Ascending aorta (tissue), 2 donors: ENCODE results near the gene USP35. TPM values are rescaled to one million over a fixed set of nuclear protein-coding genes. Genes with fewer than 3 reads are reported as not detected.
"Not testable (repeated sequence)": the region's sequence is repeated elsewhere in the genome, so short reads cannot be mapped to it uniquely, and the experiment has no call there.

Experiments used
- DNase-seq, 2 donors: peaks; one replicate each; pipeline ENCODE4 v3.0.0-alpha.2; 2019; ENCODE audit warnings: low spot score in 2 of 2
- H3K27ac ChIP-seq, 2 donors: fragments of 200-600 bp; sonication (generic); one replicate each; pipeline ENCODE4 v1.5.1; 2016 to 2017; ENCODE audit warnings: mild to moderate bottlenecking in 1 of 2
- H3K27me3 ChIP-seq: fragments of 200-600 bp; sonication (generic); one replicate; pipeline ENCODE4 v1.5.1; 2017
- H3K36me3 ChIP-seq, 2 donors: fragments of 200-600 bp; sonication (generic); one replicate each; pipeline ENCODE4 v1.5.1; 2016
- H3K4me1 ChIP-seq, 2 donors: fragments of 200-600 bp; sonication (generic); one replicate each; pipeline ENCODE4 v1.5.1; 2016 to 2017; ENCODE audit warnings: mild to moderate bottlenecking in 1 of 2
- H3K4me3 ChIP-seq, 2 donors: fragments of 200-600 bp; sonication (generic); one replicate each; pipeline ENCODE4 v1.5.1; 2016 to 2017; ENCODE audit warnings: mild to moderate bottlenecking in 1 of 2
- H3K9me3 ChIP-seq, 2 donors: fragments of 200-600 bp; sonication (generic); one replicate each; pipeline ENCODE4 v1.5.1; 2016
- intact Hi-C: fragments of 100-400 bp; cut with DNase I; formaldehyde crosslinking; loops from one replicate; pipeline ENCODE4 v1.15.1; 2023
- total RNA-seq: library from RNA; depleted of rRNA; stranded (reverse); fragments of >200 nt; gene quantifications from one replicate; pipeline ENCODE4 v1.1.0, GENCODE V29; 2016
- TF ChIP-seq, protein P1 (sequence below), 3 experiments: fragments of 200-600 bp in 2 of 3; fragments of 450-650 bp in 1 of 3; sonication (generic) in 2 of 3; IDR thresholded peaks; one replicate each; pipeline ENCODE4 v1.5.1; 2016 to 2019; ENCODE audit warnings: antibody characterized with exemption in 3 of 3, mild to moderate bottlenecking in 1 of 3, moderate library complexity in 1 of 3

The USP35 gene
- total RNA-seq, 1 donor from 2014 or later, result 34.0 TPM

DNA sequence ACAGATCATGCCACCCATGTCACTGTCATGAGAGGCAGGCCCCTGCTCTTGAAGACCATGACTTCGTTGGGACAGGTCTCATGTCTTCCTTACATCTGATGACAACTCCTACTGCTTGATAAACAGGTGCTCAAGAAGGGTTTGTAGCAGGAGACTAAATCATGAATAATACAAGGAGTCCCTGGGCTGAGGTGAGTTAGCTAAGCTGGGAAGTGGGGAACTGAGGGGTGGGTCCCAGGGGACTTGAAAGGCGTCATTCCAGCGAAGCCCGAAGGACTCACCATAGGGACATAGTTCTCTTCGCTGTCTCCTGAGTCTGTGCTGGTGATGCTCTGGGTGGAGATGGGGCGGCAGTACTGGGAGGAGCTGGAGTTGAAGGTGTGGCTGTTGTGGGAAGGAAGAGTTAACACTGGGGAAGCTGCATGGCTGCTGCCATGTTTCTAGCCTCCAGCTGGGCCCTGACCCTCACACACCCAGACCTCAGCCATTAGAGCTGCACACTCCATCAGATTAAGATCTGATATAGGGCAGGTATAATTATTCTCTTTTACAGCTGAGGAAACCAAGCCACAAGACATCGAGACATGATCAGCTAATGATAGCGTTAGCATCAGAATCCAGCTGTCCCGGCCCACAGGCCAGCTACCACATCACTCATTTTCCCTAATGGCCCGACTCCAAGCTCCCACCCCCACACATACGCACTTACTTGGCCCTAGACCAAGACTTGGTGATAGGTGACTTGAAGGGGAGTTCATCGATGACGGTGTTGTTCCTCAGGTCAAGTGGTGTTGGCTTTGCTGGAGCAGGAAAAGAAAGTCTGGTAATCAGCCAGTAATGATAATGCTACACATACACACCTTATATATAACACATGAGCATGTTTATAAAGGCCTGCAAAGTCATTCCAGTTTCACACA, 32.9 kb downstream of the USP35 start:
- intact Hi-C loops, result no loop called here
- peak in 1 of 2 donors; percentile 54 for DNase-seq
- H3K27ac ChIP-seq, result peak overlapping the region in 1 of 2 donors; percentile 33
- H3K9me3 ChIP-seq, result no peaks in the 10 kb centered on the region
- no peaks in the 10 kb centered on the region for H3K27me3 ChIP-seq
- TF ChIP-seq, protein P1, sequence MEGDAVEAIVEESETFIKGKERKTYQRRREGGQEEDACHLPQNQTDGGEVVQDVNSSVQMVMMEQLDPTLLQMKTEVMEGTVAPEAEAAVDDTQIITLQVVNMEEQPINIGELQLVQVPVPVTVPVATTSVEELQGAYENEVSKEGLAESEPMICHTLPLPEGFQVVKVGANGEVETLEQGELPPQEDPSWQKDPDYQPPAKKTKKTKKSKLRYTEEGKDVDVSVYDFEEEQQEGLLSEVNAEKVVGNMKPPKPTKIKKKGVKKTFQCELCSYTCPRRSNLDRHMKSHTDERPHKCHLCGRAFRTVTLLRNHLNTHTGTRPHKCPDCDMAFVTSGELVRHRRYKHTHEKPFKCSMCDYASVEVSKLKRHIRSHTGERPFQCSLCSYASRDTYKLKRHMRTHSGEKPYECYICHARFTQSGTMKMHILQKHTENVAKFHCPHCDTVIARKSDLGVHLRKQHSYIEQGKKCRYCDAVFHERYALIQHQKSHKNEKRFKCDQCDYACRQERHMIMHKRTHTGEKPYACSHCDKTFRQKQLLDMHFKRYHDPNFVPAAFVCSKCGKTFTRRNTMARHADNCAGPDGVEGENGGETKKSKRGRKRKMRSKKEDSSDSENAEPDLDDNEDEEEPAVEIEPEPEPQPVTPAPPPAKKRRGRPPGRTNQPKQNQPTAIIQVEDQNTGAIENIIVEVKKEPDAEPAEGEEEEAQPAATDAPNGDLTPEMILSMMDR (IDR thresholded peaks at IDR 0.05), result no peak
- H3K4me3 ChIP-seq, result no peak overlapping the region
- peaks cover 92% of the 10 kb centered on the region in 2 donors for H3K36me3 ChIP-seq
- H3K4me1 ChIP-seq, result no peaks in the 10 kb centered on the region

DNA sequence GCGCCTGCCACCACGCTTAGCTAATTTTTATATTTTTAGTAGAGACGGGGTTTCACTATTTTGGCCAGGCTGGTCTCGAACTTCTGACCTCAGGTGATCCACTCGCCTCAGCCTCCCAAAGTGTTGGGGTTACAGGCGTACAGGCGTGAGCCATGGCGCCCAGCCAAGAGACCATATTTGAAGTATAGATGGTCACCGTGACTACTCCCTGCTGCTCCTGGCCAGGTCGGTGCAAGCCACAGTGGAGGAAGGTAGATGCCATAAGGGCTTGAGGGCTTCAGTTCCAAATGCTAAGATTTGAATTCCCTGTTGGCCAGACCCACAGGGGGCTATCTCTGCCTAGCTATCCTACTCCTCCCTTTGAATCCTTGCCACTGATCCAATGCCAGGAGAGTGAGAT, 34.0 kb downstream of the USP35 start:
- H3K4me3 ChIP-seq, H3K27ac ChIP-seq, H3K4me1 ChIP-seq, intact Hi-C loops, H3K27me3 ChIP-seq, H3K9me3 ChIP-seq: not testable (repeated sequence)
- peak in 1 of 2 donors; percentile 63 for DNase-seq
- peaks cover 88 to 92% of the 10 kb centered on the region in 2 donors for H3K36me3 ChIP-seq

DNA sequence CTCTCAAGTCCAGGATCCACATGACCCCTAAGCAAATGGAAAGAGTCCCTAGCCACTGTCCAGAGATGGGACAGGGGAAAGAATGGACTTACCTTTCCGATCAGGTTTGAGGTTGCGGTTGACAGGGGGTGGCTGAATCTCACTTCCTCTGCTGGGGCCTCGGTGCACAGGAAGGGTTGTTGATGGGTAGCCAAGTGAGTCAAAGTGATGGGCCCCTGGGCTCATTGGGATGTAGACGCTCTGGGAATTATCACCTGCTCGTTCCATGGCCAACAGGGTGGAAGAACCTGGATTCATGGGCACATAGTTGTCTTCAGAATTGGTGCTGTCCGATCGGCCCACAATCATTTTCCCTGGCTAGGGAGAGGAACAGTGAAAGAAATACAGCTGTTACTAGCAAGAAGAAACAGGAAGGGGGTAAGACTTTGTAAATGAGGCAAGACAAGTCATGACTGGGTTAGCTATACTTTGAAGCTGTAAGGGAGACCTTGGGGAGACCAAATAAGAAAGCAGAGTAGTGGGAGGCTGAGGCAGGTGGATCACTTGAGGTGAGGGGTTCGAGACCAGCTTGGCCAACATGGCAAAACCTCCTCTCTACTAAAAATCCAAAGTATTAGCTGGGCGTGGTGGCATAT, 34.7 kb downstream of the USP35 start:
- Histone ChIP-seq H3K4me3 (no peak overlapping the region), H3K27me3 (no peaks in the 10 kb centered on the region), H3K4me1 (no peaks in the 10 kb centered on the region), H3K27ac (peak overlapping the region in 1 of 2 donors; percentile 7), H3K9me3 (no peaks in the 10 kb centered on the region), H3K36me3 (peaks cover 81 to 85% of the 10 kb centered on the region in 2 donors)
- peak in 1 of 2 donors; percentile 39 for DNase-seq
- intact Hi-C loops, result no loop called here
- TF ChIP-seq, protein P1 (IDR thresholded peaks at IDR 0.05), result no peak

DNA sequence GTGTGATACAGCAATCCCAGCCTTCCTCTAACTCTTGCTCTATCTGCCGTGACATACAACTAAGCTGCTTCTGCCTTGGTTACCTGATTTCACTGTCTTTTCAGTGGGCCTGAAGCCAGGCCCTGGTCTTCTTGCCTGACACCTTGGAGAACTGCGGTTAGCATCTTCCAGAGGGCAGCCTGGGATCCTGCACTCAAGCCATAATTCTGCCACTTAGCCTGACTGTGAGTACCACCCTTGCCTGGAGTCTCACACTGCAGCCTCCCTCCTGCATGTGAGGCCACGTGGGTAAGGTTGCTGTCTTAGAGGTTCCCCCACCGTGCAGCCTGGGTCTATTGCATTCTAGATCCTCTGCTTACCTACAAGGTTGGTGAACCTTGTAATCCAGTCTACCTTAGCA, 35.8 kb downstream of the USP35 start:
- H3K27ac ChIP-seq, result no peak overlapping the region
- H3K9me3 ChIP-seq, result no peaks in the 10 kb centered on the region
- no peaks in the 10 kb centered on the region for H3K4me1 ChIP-seq
- intact Hi-C loops, result no loop called here
- TF ChIP-seq, protein P1 (IDR thresholded peaks at IDR 0.05), result no peak
- H3K36me3 ChIP-seq, result peaks cover 70 to 75% of the 10 kb centered on the region in 2 donors
- H3K4me3 ChIP-seq, result no peak overlapping the region
- no peaks in the 10 kb centered on the region for H3K27me3 ChIP-seq
- DNase-seq, result peak in 1 of 2 donors; percentile 43

DNA sequence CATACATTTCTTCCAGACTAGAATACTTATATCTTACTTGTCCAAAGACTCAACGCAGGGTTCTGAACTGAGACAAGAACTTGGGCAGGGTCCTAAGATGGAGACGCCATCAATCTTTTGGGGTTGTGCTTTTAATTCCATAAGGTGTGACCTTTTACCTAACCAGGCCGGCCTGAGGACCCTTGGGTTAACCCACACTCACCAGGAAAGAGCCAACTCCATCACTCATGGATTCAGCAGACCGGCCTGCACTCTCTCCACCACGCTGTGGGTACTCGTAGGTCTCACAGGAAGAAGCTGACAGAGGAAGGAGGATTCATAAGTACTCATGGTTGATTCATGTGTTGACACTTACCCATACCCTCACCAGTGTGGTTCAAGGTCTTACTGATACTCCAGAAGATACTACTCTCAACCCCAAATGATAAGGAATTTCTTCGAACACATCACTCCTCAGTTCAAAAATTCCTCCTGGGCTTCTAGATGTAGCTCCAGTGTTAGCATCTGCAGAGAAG, 36.2 kb downstream of the USP35 start:
- Histone ChIP-seq H3K27ac (no peak overlapping the region), H3K36me3 (peaks cover 65 to 70% of the 10 kb centered on the region in 2 donors), H3K27me3 (no peaks in the 10 kb centered on the region), H3K9me3 (no peaks in the 10 kb centered on the region), H3K4me3 (no peak overlapping the region), H3K4me1 (peaks cover 0 to 2% of the 10 kb centered on the region in 2 donors)
- DNase-seq, result no peak
- TF ChIP-seq, protein P1 (IDR thresholded peaks at IDR 0.05), result no peak
- intact Hi-C loops, result loop anchor here (5.0 kb wide), 1 partner anchor 337 kb away; no protein-coding TSS in a partner anchor
